Measurements from ENCODE around the gene ZNRF3.

Gene ZNRF3

GRCh38 chr22:29092243-29092642 is 208.9 kb downstream of the ZNRF3 start:
- DNase-seq (ENCODE audit: low read depth), result no peak

DNA sequence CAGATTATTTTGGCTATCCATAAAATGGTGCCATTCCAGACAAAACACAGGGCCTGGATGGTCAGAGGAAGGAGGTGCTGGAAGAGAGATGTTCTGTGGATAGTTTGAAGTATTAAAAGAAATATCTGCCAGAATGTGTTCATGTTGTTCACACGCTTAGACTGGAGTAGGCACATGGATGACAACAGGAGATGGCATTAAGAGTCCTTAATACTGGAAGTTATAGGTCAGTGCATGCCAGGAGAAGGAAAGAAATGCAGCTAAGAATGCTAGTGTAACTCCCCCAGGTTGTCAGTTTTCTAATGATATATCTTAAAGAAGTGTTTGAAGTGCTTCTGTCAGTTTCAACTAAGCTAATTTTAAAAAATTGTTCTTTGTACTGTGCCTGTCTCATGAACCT is 209.7 kb downstream of the ZNRF3 start:
- DNase-seq (ENCODE audit: low read depth), result no peak

DNA sequence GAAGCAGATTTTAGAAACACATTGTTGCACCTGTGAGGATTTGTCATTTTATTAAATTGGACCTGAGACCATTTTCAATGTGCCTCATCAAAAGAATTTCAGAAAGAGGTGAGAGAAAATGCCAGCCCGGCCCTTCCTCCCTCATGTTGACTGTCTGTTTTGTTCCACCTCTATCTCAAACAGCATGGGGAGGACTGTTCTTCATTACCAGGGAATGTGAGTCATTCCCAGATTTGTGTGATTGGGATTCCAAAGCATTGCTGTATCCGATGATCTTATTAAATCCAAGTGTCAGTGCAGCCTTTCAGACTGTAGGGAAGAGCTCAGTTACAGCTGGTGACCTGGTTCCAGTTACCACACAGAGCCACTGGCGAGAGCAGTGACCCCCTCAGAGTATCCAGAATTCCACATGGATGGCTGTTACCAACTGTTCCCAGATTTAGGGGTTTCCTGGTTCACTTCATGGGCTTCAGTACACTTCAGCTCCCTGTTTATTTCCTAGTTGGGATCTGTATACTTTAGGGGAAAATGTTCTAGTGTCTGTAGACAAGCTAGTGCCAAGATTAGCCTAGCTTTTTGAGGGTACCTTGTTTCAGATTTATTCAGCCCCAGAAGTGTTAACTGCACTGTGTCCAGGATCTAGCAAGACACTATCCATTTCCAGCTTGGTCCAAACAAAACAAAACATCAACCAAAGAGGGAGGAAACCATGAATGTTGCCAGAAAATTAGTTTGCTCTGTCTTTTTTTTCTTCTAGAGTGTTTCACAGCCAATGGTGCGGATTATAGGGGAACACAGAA is 210.3 kb downstream of the ZNRF3 start:
- peak; percentile 39 for DNase-seq (ENCODE audit: low read depth)

- DNase-seq (ENCODE audit: low read depth), result no peak
These were observed 212.1 kb downstream of the ZNRF3 start for GRCh38 chr22:29095459-29095858.

DNA sequence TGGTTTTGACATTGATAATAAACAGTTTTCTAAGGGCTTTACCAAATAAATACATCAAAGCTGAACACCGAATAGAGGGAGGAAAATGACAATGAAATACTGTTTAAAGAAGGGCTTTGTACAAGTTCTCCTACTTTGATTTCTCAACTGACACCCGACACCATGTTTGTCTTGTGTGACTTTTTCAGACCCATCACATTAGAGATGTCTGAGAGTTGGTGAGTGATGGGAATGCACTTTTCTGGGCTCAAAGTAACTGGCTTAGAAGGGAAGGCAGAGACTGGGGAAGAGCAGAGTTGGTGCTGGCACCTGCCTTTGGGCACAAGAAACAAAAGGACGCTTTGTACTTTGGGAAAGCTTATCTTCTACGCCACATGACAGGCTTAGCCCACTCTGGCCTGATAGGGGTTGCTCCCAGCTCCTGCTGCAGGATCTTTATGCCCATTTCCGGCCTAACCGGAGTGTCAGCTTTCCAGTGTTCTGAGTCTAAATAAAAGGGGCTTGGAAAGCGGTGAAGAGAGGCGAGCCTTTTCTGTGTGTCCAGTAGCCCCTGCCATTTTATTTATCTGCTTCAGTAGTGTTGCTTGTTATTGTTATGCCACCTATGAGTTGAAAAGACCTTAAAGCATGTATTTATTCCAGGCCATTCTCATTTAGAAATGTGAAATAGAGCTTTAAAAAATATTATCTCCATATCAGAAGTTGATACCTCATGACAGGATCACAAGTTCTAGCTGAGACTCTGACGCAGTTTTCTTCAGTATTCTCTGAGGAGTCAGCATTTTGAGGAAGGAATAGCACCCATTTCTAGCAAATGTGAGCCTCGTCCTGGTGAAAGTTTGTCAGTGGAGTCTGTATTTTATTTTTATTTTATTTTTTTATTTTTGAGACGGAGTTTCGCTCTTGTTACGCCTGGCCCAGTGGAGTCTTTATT is 213.6 kb downstream of the ZNRF3 start:
- DNase-seq (ENCODE audit: low read depth), result no peak

- no peak for DNase-seq (ENCODE audit: low read depth)
These were observed 214.9 kb downstream of the ZNRF3 start for GRCh38 chr22:29098296-29098695.

- no peak for DNase-seq (ENCODE audit: low read depth)
These were observed 218.9 kb downstream of the ZNRF3 start for GRCh38 chr22:29102300-29102699.

GRCh38 chr22:29103121-29103520 is 219.7 kb downstream of the ZNRF3 start:
- no peak for DNase-seq (ENCODE audit: low read depth)

DNA sequence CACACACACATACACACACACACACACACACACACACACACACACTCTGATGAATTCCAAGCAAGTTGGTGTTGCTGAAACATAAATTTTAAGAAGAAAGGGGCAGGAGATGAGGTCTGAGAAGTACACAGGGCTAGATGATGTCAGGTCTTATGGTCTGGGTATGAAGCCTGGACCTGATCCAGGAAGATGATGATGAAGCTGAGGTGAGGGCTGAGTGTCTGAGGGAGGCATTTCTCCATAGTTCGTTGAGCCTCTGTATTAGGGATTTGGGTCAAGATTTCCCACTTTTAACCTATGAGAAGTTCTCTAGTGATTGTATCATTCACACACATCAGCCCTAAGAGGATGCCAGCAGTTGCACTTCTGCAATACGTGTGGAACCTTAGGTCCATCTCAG is 222.1 kb downstream of the ZNRF3 start:
- DNase-seq (ENCODE audit: low read depth), result no peak

DNA sequence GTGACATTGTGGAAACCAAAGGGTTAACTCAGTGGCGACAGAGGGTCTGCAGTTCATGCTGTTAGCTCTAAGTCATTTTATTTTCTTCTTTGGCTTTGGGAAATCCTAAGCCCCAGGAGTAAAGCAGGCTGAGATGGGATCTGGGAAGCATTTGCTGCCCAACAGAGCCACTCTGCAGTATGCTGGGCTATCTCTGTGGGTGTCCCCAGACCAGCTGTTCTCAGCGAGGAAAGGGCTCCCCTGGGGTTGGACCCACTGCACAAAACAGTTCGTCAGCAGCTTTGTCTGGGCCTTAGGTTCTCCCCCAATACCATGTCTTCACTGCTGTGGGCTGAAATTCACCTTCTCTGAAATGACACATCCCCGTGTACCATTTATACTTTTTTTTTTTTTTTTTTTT is 223.5 kb downstream of the ZNRF3 start:
- no peak for DNase-seq (ENCODE audit: low read depth)
